IPS-18c (cell line): ENCODE results near the gene CLEC2D.
"Not testable (repeated sequence)": the region's sequence is repeated elsewhere in the genome, so short reads cannot be mapped to it uniquely, and the experiment has no call there.

Experiments used
- H3K4me3 ChIP-seq: 2 replicates; pipeline ENCODE4 v1.7.0; 2013; ENCODE audit warnings: low read depth, mild to moderate bottlenecking, low read length, moderate library complexity; ENCODE audit not compliant: insufficient read depth
- H3K9me3 ChIP-seq: one replicate; pipeline ENCODE4 v1.6.1; 2013; ENCODE audit warnings: mild to moderate bottlenecking, low read length, moderate library complexity; ENCODE audit not compliant: control insufficient read depth, insufficient read depth

Gene CLEC2D

DNA sequence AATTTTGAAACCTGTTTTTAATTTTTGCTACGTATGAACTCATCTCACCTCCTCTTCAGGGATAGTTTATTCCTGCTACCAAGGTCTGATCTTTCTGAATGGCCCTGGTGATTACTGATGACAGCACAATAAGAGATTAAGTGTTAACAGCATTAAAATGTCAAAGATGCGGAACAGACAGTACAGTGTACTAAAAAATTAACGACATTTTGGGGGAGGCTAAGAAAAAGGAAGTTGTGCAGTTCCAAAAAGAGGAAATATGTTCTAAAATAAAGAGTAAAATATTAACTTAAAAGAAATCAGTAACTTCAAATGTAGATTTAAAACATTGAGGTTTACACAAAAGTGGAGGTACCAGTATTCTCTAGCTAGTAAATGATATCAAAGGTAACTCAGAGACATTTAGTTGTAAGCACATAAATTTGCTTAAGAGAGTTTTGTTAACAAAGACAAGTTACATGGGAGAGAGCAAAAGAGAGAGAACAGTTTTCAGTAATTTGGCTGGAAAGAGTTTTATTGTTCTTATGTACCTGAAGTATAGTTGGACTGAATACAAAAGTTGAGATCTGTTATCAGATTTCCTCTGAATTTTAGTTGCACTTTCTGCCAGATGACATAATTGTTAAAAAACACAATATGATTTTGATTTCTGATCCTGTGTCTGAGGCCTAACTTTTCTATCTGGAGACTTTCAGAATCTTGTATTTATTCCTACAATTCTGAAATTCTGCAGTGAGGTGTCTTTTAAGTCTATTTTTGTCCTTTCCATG is 67.6 kb downstream of the CLEC2D start:
- Histone ChIP-seq H3K9me3 (no peaks in the 10 kb centered on the region), H3K4me3 (no peak overlapping the region)

DNA sequence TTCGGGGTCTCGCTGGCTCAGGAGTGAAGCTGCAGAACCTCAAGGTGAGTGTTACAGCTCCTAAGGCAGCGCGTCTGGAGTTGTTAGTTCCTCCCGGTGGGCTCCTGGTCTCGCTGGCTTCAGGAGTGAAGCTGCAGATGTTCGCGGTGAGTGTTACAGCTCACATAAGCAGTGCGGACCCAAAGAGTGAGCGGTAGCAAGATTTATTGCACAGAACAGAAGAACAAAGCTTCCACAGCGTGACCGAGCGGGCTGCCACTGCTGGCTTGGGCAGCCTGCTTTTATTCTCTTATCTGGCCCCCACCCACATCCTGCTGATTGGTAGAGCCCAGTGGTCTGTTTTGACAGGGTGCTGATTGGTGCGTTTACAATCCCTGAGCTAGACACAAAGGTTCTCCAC is 69.4 kb downstream of the CLEC2D start:
- not testable (repeated sequence) for H3K4me3 ChIP-seq, H3K9me3 ChIP-seq

DNA sequence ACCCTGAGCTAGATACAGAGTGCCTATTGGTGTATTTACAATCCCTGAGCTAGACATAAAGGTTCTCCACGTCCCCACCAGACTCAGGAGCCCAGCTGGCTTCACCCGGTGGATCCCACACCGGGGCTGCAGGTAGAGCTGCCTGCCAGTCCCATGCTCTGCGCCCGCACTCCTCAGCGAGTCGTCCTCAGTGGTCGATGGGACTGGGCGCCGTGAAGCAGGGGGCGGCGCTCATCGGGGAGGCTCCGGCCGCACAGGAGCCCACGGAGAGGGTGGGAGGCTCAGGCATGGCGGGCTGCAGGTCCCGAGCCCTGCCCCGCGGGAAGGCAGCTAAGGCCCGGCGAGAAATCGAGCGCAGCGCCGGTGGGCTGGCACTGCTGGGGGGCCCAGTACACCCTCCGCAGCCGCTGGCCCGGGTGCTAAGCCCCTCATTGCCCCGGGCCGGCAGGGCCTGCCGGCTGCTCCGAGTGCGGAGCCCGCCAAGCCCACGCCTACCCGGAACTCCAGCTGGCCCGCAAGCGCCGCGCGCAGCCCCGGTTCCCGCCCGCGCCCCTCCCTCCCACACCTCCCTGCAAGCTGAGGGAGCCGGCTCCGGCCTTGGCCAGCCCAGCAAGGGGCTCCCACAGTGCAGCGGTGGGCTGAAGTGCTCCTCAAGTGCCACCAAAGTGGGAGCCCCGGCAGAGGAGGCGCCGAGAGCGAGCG is 70.0 kb downstream of the CLEC2D start:
- H3K4me3 ChIP-seq, result peak overlapping the region; percentile 10; the same call in 1 of the 2 replicates
- H3K9me3 ChIP-seq, result not testable (repeated sequence)

GRCh38 chr12:9740106-9740750 is 70.7 kb downstream of the CLEC2D start:
- H3K4me3 ChIP-seq, result peak overlapping the region; percentile 10; the same call in 1 of the 2 replicates
- H3K9me3 ChIP-seq, result no peaks in the 10 kb centered on the region

GRCh38 chr12:9741726-9742125 is 72.2 kb downstream of the CLEC2D start:
- no peaks in the 10 kb centered on the region for H3K9me3 ChIP-seq
- H3K4me3 ChIP-seq, result no peak overlapping the region

DNA sequence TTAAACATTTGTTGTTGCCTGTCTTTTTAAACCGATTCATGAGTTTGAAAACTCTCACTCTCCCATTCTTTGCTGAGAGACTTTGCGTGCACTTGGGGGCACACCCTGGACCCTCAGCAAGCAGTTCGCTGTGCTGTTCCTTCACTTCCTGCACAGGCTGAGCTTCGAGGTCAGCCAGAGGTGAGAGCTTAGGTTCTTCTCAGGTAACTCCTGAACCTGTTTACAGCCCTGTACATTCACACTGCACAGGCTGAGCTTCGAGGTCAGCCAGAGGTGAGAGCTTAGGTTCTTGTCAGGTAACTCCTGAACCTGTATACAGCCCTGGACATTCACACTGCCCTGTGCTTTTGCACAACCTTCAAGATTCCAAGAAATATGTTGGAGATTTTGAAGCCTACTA is 73.1 kb downstream of the CLEC2D start:
- H3K9me3 ChIP-seq, result no peaks in the 10 kb centered on the region
- no peak overlapping the region for H3K4me3 ChIP-seq

DNA sequence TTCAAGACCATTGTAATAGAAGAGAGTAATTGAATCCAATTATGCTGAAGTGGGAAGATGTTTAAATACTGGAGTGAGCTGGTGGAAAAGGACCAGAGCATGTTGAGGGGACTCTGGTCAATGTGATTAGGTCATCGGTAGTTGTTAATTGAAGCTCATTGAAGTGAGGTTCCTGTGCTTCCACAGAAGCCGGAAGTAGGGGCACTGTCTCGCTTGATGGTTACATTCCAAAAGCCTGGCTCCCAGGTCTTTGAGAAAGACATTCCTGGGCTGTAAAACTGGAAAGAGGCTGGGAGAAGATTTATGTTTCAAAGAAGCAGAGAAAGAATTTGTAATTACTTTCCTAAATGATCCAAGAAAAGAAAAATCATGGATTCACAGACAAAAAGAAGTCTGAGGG is 75.7 kb downstream of the CLEC2D start:
- Histone ChIP-seq H3K4me3 (no peak overlapping the region), H3K9me3 (no peaks in the 10 kb centered on the region)
